Measurements from ENCODE around the gene MRPS18B.

DNA sequence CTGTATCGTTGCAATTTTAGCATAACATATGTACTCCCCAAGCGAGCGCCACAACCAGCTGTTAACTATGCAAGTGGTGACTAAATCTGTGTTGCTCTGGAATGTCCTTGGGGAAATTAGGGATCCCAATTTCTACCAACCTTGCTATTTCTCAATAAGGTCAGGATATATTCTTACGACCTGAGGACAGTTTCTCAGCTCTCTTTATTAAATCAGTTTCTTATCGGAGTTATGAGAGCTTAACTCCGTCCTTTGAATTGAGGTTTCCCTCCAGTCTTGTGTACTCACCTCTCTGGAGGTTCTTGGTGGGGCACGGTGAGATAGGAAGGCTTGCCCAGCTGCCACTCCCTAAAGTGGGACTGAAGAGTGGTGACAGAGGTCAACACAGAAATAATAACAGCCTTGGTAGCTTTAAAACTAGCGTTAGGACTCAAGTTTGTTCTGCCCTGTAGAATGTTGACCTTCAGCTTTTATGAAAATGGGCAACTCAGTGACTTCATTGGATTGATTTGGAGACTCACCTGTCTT lies 694 bp downstream of the MRPS18B start:
- TF ChIP-seq CTCF (IDR thresholded peaks at IDR 0.05; ENCODE audit: low read length), result no peak
- TF ChIP-seq EZH2 (IDR thresholded peaks at IDR 0.05; ENCODE audit: borderline replicate concordance, low read length), result no peak

Measured in OCI-LY1 (cell line).